NCI-H2029 treated with DMSO at 0.1 percent for 48 hours (cell line): ENCODE data around the gene CLSTN2.

ENCODE experiments used
- DNase-seq: peaks from one replicate; lab custom pipeline; 2025; lab: John Stamatoyannopoulos, UW

The CLSTN2 gene

DNA sequence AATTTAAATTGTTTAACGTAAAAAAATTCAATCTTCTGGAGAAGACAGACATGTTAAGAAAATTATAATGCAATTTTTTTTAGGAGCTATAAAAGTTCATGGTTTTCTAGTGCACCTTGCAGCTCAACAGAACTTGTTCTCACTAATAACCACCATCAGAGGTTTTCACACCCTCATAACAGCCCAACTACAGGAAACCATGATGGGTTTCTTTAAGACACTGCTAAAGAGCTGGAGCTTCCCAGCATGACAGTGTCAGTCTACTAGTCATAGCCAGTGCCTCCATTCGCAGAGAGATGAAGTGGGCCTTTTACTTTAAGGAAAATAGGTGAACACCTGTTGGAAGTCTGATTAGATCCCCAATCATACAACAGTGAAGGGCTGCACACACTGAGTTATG, 518.8 kb downstream of the CLSTN2 start:
- no peak for DNase-seq

- DNase-seq, result no peak
These were observed 520.7 kb downstream of the CLSTN2 start for GRCh38 chr3:140455521-140456214.

DNA sequence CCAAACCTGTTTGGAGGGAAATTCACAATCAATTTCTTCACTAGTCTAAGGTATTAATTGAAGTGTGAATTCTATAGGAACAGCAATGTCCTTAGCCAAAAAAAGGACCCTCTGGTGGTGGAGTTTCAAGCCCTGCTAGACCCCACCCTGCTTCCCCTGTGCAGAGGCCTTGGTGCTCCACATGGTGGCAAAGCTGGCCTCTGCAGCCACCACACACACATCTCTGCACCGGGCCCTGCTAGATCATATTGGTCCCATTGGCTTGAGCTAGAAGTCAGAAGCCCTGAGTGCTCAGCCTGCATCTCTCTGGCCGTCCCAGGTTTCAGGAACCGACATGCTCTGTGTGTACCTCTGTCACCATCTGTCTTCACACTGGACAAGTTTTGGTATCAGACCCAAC, 522.0 kb downstream of the CLSTN2 start:
- DNase-seq, result no peak

GRCh38 chr3:140459462-140459861, 524.5 kb downstream of the CLSTN2 start:
- DNase-seq, result no peak

DNA sequence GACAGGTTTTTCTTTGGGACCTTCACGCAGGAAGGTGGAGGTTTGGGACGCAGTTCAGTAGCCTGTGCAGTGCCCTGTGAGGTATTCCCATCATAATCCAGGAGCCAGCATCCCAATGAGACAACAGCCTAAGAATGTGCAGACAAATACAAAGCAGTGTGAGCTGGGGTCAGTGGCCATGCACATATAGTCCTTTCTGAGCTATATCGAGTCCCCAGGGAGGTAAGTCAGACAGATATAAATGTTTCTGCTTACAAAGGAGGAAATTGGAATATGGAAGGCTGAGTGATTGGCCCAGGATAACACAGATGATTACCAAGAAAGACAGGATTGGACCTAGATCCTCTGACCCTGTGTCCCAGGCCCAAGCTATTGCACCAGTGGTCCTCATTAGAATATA, 526.3 kb downstream of the CLSTN2 start:
- no peak for DNase-seq

- no peak for DNase-seq
These were observed 528.4 kb downstream of the CLSTN2 start for GRCh38 chr3:140463355-140463754.

DNA sequence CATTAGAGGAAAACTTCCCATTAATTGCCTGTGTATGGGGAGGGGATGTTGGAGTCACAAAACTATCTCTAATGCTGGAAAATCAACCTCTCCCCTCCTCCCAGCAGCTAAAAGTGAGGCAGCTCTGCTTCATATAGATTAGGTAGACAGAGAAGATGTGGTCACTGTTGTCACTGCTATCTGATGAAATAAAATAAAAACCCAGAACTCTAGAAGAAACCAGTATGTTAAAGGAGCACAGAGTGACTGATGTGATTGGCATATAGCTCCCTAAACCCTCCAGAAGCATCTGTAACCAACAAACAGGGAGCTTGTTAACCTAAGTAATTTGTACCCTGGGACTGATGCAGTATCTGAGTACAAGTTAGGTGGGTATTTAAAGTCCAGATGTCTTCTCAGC, 531.0 kb downstream of the CLSTN2 start:
- DNase-seq, result no peak

DNA sequence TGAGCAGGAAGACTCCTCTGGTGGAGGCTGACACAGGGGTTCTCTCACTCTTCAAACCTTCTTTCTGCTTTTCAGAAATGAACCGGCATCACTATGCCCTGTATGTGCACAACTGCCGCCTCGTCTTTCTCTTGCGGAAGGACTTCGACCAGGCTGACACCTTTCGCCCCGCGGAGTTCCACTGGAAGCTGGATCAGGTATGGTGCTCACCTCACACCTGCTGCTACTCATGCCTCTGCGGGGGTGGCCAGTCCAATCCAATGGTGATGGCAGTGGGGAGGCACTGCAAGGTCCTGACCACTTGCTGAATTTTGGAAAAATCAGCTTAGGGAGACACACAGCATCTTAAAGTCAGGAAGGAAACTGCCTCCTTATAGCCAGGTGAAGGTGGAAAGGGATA, 531.5 kb downstream of the CLSTN2 start:
- no peak for DNase-seq

GRCh38 chr3:140467104-140467577, 532.2 kb downstream of the CLSTN2 start:
- no peak for DNase-seq

DNA sequence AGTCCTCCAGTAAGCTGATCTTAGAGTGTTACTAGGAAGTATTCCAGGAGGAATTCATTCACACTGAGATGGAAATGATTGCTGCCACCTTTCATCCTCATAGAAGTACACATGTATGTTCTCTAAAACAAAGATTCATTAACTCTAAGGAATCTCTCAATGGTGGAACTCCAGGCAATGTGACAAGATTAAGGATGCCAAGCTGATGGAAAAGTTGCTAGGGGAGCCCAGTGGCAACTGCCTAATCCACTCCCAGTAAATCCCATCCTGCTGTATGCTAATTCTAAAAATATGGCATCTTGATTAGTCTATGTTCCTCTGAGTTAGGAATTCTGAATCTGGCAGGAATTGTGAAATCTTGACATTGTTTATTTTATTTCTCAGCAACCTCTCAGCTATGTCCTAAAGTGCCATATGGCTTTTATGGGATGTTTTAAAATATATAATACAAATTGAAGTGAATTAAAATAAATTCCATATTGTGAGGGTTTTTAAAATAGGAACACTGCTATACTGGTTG, 532.9 kb downstream of the CLSTN2 start:
- no peak for DNase-seq

GRCh38 chr3:140468407-140468806, 533.4 kb downstream of the CLSTN2 start:
- no peak for DNase-seq

- DNase-seq, result no peak
These were observed 534.5 kb downstream of the CLSTN2 start for GRCh38 chr3:140469491-140469890.

DNA sequence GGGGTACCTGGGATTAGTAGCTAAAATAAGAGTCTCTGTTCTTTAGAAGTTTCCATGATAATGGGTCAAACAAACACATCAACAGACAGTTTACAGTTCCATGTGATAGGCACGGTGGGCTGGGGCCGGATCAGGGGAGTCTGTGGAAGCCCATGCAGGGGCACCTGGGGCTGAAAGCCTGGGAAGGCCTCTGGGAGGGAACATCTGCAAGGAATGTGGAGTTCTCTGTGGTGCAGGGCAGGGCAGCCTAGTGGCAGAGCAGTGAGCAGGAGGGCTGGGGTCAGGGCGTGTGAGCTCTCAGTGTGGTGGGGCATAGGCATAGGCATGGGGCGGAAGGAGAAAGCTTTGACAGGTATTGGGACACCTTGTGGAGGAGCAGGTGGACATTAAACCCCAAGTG, 535.2 kb downstream of the CLSTN2 start:
- no peak for DNase-seq

DNA sequence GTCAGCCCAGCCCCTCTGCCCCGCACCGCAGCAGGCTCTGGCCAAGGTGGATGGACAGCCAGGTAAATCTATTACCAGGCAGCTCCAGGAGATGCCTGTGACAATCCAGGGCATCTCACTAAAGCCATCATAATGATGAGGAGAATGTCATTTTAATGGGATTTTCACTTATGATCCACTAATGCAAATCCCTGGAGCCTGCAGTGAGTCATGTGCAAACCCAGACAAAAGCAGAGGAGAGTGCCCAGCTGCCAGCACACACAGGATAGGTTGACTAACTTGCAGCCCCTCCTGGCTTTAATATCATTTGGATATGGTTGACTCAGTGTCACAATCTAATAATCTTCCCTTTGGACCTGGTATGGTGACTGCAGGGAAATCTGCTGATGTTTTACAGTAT, 536.0 kb downstream of the CLSTN2 start:
- DNase-seq, result no peak

DNA sequence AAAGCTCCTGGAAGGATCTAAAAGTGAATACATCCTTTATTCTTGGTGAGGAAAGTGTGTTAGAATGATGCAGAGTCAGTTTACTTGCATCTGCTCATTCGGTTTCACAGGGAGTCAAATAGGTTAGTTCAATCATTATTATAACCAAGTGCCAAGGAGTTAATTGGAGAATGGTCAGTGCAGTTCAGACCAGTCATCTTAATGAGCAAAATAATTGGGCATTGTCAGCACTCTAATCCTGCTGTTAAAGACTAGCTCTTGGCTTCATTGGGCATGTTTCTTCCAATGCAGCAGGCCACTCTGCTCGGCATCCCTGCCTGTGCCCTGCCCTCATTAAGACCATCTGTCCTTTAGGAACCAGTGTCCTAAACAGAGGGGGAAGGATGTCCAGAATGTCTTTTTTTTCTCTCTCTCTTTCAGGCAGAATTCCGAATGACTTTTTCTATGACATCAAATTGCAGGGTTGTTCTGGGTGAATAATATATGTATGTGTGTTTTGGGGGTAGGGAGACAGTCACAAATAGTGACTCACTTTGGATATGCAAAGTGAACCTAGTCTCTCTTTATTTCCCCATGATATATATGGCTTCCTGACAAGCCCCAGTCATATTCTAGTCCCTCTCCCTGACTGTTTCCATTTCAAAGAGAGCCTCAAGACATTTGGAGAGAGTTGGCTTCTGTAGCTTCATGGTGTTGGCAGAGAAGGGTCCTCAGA, 537.5 kb downstream of the CLSTN2 start:
- no peak for DNase-seq

DNA sequence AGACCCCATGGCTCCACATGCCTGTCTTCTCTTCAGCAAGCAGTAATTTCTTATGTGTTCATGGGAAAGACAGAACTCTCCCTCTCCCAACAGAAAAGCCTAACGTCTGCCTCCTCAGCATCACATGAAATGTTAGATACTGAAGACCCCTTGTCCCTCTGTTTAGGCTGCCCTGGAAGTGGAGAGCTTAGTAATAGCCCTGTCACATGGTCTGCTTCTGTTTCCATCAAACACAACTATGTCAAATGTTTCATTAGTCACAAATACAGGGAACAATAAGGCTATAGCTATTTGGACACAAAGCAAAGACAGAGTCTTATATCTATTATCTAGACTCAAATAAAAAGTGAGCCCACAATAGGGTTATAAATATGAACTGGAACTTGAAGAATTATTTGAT, 552.6 kb downstream of the CLSTN2 start:
- DNase-seq, result no peak

DNA sequence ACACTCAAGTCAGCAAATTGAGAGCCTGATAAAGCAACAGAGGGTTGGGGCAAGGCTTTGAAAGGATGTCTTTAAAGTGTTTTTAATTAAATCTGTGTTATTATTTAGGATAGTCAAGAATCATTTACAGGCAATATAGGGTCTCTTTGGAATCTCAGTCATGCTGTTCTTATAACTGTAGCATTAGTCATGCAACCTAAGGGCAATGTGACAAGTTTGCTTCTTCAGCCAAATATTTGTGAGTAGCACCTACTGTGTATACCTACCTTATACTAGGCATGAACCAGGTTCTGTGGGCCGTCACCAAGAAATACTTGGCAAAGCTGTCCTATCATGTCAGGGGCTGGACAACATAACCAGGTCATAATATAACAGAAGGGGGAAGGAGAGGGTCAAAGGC, 558.3 kb downstream of the CLSTN2 start:
- DNase-seq, result no peak

DNA sequence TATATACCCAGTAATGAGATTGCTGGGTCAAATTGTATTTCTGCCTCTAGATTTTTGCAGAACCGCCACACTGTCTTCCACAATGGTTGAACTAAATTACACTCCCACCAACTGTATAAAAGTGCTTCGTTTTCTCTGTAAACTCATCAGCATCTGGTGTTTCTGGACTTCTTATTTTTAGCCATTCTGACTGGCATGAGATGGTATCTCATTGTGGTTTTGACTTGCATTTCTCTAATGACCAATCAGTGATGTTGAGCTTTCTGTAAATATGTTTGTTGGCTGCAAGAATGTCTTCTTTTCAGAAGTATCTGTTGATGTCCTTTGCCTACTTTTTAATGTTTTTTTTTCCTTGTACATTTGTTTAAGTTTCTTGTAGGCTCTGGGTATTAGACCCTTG, 560.0 kb downstream of the CLSTN2 start:
- DNase-seq, result no peak

DNA sequence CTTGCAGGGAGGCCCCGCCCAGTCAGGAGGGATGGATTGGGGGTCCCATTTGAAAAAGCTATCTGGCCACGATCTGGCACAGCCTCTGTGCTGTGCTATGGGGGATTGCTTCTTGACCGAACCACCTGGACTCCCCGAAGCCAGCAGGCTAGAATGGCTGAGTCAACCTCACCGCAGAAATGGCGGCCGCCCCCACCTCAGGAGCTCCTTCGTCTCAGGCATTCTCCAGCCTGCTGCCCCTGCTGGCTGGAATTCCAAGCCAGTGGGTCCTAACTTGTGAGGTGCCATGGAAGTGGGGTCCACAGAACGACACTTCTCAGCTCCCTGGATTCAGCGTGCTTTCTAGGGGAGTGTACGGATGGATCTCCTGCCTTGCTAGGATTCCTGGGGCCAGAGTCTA, 562.3 kb downstream of the CLSTN2 start:
- DNase-seq, result no peak

DNA sequence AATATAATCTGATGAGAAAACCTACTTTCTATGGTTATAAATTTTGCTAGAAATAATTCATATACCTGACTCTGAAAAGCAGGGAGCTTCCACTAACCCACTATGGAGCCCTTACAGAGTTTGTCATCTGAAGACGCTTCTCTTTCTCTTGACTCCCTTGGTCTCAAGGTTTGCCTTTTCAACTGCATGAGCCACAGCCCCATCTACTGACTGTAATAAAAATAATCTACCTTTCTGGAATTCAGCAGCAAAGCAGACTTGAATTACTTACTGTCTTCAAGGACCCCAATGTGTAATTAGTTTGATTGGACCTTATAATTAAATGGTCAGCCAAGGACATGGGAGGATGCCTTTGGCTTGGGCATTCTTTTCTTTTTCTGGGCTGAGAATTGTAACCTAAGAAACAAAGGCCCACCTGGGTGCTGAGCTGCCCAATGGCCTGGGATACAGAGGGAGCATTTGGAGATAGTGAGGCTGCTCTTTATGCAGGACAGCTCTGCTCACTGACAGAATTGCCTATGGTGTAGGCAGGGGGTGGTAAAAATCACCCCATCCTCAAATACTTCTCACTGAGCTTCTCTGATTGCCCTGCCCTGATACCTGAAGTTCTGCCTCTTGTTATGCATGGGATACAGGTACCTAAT, 564.3 kb downstream of the CLSTN2 start:
- peak; percentile 12 for DNase-seq

- peak; percentile 89 for DNase-seq
These were observed 565.5 kb downstream of the CLSTN2 start for GRCh38 chr3:140500473-140500872.

- DNase-seq, result no peak
These were observed 566.2 kb downstream of the CLSTN2 start for GRCh38 chr3:140501061-140501769.
